Activated naive CD4-positive, alpha-beta T cell treated with anti-CD3 and anti-CD28 coated beads, Interleukin-2, amount 10 ng/mL, durations not matched to agents 7 days and 5 days (primary cell): ENCODE measurements around the gene AANAT.

Experiments
- CTCF ChIA-PET: fragments of 350-600 bp; sonication (Branson Sonifier 250); formaldehyde crosslinking; loops from one replicate; lab custom pipeline; 2021; ENCODE audit warnings: antibody characterized with exemption; lab: Charles Lee
- DNase-seq: peaks from one replicate; pipeline ENCODE4 v3.0.0-alpha.2; 2020
- H3K27ac Mint-ChIP-seq: one replicate; pipeline ENCODE4 v1.8.0; 2021; ENCODE audit warnings: mild to moderate bottlenecking, moderate library complexity, mixed read lengths
- H3K27me3 Mint-ChIP-seq: one replicate; pipeline ENCODE4 v1.8.0; 2021; ENCODE audit warnings: mild to moderate bottlenecking, mixed read lengths
- H3K36me3 Mint-ChIP-seq: one replicate; pipeline ENCODE4 v1.8.0; 2021; ENCODE audit warnings: mixed read lengths
- H3K4me1 Mint-ChIP-seq: one replicate; pipeline ENCODE4 v1.8.0; 2021; ENCODE audit warnings: mixed read lengths
- H3K4me3 Mint-ChIP-seq: one replicate; pipeline ENCODE4 v1.8.0; 2021; ENCODE audit warnings: mild to moderate bottlenecking, moderate library complexity, mixed read lengths
- H3K9me3 Mint-ChIP-seq: one replicate; pipeline ENCODE4 v1.8.0; 2021; ENCODE audit warnings: mixed read lengths

The AANAT gene

GRCh38 chr17:76495663-76496400 lies 28.4 kb downstream of the AANAT start:
- Mint-ChIP-seq H3K9me3 (no peaks in the 10 kb centered on the region), H3K4me3 (no peak overlapping the region), H3K27me3 (no peaks in the 10 kb centered on the region), H3K36me3 (peaks cover 10% of the 10 kb centered on the region), H3K27ac (no peak overlapping the region), H3K4me1 (peaks cover 90% of the 10 kb centered on the region)
- CTCF ChIA-PET = no interaction called here
- no peak for DNase-seq

DNA sequence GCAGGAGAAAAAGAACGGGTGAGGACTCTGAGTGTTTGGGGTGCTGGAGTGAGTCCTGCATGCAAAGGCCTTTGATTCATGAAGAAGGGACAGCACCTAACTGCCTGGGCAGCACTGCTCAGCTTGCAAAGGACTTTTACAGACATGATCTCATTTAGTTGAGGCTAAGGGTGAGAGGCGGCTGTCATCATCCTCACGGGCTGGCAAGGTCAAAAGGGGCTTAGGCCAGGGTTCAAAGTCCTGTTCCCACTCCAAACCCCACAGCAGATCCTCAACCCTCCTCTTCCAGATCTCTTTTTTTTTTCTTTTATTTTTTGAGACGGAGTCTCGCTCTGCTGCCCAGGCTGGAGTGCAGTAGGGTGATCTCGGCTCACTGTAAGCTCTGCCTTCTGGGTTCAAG lies 29.1 kb downstream of the AANAT start:
- peak overlapping the region; percentile 52 for H3K27ac Mint-ChIP-seq
- H3K9me3 Mint-ChIP-seq = no peaks in the 10 kb centered on the region
- no peak overlapping the region for H3K4me3 Mint-ChIP-seq
- peaks cover 86% of the 10 kb centered on the region for H3K4me1 Mint-ChIP-seq
- CTCF ChIA-PET = no interaction called here
- no peak for DNase-seq
- no peaks in the 10 kb centered on the region for H3K27me3 Mint-ChIP-seq
- H3K36me3 Mint-ChIP-seq = peaks cover 10% of the 10 kb centered on the region

DNA sequence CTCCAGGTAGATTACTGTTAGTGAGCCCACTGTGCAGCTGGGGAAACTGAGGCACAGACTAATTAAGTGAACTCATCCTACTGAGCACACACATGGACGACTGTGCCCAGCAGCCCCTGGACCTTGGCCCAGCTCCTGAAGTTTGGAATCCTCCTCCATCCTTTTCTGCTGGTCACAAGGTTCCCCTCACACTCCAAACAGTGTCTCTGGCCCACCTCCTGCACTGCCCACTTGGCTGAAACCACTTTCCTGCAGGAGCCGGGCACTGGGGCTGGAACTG lies 30.2 kb downstream of the AANAT start:
- no peaks in the 10 kb centered on the region for H3K9me3 Mint-ChIP-seq
- no peak overlapping the region for H3K4me3 Mint-ChIP-seq
- no peak for DNase-seq
- peaks cover 86% of the 10 kb centered on the region for H3K4me1 Mint-ChIP-seq
- peaks cover 10% of the 10 kb centered on the region for H3K36me3 Mint-ChIP-seq
- no peaks in the 10 kb centered on the region for H3K27me3 Mint-ChIP-seq
- CTCF ChIA-PET = interaction anchor here (0.6 kb wide), 2 partner anchors 24 to 71 kb away, joined by 3 read pairs; no protein-coding TSS in a partner anchor
- no peak overlapping the region for H3K27ac Mint-ChIP-seq

GRCh38 chr17:76497979-76498875 lies 30.8 kb downstream of the AANAT start:
- H3K4me1 Mint-ChIP-seq = peaks cover 85% of the 10 kb centered on the region
- CTCF ChIA-PET = interaction anchor here (0.6 to 2.0 kb wide), 3 partner anchors 32 to 71 kb away, joined by 3 to 7 read pairs (median 5); partner anchors contain the start of genes AANAT and UBE2O

DNA sequence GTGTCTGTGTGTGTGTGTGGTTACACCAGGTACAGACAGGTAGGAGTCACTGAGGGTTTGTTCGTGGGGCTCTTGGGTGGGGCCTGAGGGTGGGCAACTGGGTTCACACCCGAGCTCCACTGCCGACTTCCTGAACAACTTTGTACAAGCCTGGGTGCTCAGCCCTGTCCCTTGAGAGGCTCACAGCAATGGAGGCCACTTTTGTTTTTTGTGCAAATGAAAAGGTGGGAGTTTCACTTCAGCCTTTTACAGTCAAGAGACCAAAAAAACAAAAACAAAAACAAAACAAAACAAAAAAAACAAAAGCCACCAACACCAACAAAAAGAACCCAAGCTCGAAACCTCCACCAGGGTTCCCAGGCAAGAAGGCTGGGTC lies 31.5 kb downstream of the AANAT start:
- peak overlapping the region; percentile 14 for H3K27ac Mint-ChIP-seq
- H3K4me3 Mint-ChIP-seq = no peak overlapping the region
- peaks cover 78% of the 10 kb centered on the region for H3K4me1 Mint-ChIP-seq

More at GRCh38 chr17:76497979-76498875, 30.8 kb downstream of the AANAT start:
- Mint-ChIP-seq H3K27ac (peak overlapping the region; percentile 45), H3K27me3 (no peaks in the 10 kb centered on the region), H3K36me3 (peaks cover 10% of the 10 kb centered on the region), H3K4me3 (no peak overlapping the region), H3K9me3 (no peaks in the 10 kb centered on the region)
- no peak for DNase-seq

DNA sequence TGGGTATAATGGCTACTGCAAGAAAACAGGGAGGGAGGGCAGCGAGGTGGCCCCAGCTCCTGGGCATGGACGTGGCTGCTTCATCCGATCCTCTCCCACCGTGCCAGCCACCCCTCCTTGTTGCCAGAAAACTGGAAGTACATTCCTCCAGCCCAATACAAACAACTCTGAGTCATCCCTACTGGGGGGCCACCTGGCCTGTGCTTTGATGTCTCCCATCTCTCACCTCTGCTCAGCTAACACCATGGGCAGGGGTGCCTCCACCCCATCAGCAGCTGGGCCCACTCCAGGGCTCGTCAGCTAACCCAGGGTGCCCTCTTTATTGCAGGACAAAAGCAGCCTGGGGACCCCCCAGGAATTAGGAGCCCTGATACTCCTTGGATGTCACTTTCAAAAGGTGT lies 31.9 kb downstream of the AANAT start:
- DNase-seq = no peak
- Mint-ChIP-seq H3K27me3 (peaks cover 3% of the 10 kb centered on the region), H3K27ac (no peak overlapping the region), H3K4me3 (peak overlapping the region; percentile 84), H3K4me1 (peaks cover 77% of the 10 kb centered on the region), H3K36me3 (peaks cover 10% of the 10 kb centered on the region), H3K9me3 (no peaks in the 10 kb centered on the region)
- CTCF ChIA-PET = interaction anchor here (1.8 to 2.0 kb wide), 2 partner anchors 33 to 46 kb away, joined by 5 to 7 read pairs; partner anchors contain the start of genes AANAT and UBE2O

More for the DNA sequence above, 31.5 kb downstream of the AANAT start:
- peaks cover under 1% of the 10 kb centered on the region for H3K27me3 Mint-ChIP-seq
- no peaks in the 10 kb centered on the region for H3K9me3 Mint-ChIP-seq
- CTCF ChIA-PET = interaction anchor here (1.8 to 2.0 kb wide), 2 partner anchors 32 to 45 kb away, joined by 5 to 7 read pairs; partner anchors contain the start of genes AANAT and UBE2O
- no peak for DNase-seq
- H3K36me3 Mint-ChIP-seq = peaks cover 10% of the 10 kb centered on the region

GRCh38 chr17:76500074-76500746 lies 32.8 kb downstream of the AANAT start:
- peak overlapping the region; percentile 84 for H3K4me3 Mint-ChIP-seq
- H3K4me1 Mint-ChIP-seq = peaks cover 68% of the 10 kb centered on the region
- CTCF ChIA-PET = interaction anchor here (1.8 to 2.0 kb wide), 2 partner anchors 34 to 47 kb away, joined by 5 to 7 read pairs; partner anchors contain the start of genes AANAT and UBE2O
- no peaks in the 10 kb centered on the region for H3K9me3 Mint-ChIP-seq
- peak overlapping the region; percentile 60 for H3K27ac Mint-ChIP-seq
- peaks cover 3% of the 10 kb centered on the region for H3K27me3 Mint-ChIP-seq
- H3K36me3 Mint-ChIP-seq = peaks cover 10% of the 10 kb centered on the region
- no peak for DNase-seq

DNA sequence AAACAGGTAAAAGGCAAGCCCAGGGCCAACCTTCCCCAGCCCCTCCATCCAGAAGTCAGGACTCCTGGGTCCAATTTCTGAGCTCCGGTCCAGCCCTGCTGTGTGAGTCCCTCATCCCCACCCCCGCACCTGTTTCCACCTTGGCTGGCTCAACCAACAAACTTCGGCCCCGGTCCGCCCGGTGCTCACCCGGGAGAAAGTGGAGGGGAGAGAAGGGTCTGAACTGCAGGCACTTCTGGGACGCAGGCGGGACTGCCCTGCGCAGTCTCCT lies 33.3 kb downstream of the AANAT start:
- no peak for DNase-seq
- CTCF ChIA-PET = no interaction called here
- Mint-ChIP-seq H3K9me3 (no peaks in the 10 kb centered on the region), H3K27ac (peak overlapping the region; percentile 60), H3K4me3 (peak overlapping the region; percentile 84), H3K4me1 (peaks cover 66% of the 10 kb centered on the region), H3K36me3 (peaks cover 10% of the 10 kb centered on the region), H3K27me3 (peaks cover 3% of the 10 kb centered on the region)

DNA sequence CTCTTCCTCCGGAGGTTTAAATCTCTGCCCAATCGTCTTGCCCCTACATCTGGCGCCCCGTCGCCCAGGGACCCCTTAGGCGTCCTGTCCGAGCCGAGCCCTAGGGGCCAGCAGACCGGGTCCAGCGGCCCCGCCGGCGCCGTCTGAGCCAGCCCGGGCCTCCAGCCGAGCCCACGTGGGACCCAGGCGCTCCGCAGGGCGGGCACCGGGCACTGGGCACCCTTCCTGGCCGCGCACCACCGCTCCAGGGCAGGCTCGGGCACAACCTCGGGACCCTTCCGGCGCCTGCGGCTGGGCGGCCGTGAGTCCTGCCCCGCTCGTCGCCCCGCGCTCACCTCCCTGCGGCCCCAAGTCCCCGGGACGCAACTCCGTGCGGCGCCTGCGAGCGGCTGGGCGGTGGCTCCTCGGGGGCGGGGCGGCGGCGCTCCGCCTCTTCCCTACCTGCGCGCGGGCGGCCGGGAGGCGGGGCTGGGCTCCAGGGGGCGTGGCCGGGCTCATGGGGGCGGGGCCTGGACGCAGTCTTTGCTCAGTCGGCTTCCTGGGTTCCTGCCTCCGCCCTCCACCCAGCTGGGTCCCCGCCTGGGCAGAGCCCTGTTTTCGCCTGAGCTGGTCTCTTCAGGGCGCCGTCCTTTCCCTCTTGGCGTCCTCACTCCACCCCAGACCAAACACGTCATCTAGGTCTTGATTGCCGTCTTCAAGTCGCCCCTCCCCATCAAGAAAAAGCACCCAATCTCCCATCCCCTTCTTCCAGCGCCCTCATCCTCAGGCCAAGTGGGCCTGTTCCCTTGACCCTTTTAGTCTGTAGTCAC lies 33.8 kb downstream of the AANAT start, which contains the start of gene RHBDF2:
TSS of gene RHBDF2 (minus strand) at position 406 of the 809 bp plus-strand sequence. CDS start 19,899 bp downstream, outside the sequence.
- CTCF ChIA-PET = interaction anchor here (1.0 to 2.6 kb wide), 10 partner anchors 8 to 115 kb away, joined by 3 to 21 read pairs (median 4); partner anchors contain the start of gene AANAT
- Mint-ChIP-seq H3K27me3 (peaks cover 7% of the 10 kb centered on the region), H3K9me3 (no peaks in the 10 kb centered on the region), H3K27ac (peak within 1 kb of the TSS; percentile 93), H3K36me3 (peaks cover 10% of the 10 kb centered on the region), H3K4me1 (peaks cover 65% of the 10 kb centered on the region), H3K4me3 (peak within 1 kb of the TSS; percentile 84)
- peak; percentile 97 for DNase-seq

DNA sequence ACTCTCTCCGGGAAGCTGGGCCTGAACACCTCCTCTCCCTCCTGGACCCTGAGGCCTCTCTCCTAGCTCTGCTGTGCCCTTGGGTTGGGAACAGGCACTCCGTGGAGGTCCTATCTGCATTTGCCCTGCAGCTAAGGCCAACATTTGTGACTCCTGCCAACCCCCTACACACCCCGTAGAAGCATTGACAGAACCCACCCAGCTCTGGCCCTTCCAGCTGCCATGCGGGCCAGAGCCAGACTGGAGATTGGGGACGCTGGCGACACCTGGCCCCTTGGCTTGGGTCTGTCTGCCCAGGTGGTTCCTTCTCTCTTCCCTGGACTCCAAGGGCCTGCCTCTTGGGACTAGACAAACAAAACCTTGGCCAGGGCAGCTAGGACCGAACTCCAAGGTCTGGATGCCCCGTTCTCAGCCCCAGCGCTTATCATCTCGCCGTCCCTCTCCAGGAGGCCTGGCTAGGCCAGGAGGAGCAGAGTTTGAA lies 34.5 kb downstream of the AANAT start:
- peaks cover 13% of the 10 kb centered on the region for H3K27me3 Mint-ChIP-seq
- H3K4me1 Mint-ChIP-seq = peaks cover 70% of the 10 kb centered on the region
- no peaks in the 10 kb centered on the region for H3K9me3 Mint-ChIP-seq
- H3K4me3 Mint-ChIP-seq = peak overlapping the region; percentile 84
- H3K27ac Mint-ChIP-seq = peak overlapping the region; percentile 93
- DNase-seq = no peak
- CTCF ChIA-PET = interaction anchor here (1.0 to 2.6 kb wide), 11 partner anchors 9 to 115 kb away, joined by 3 to 21 read pairs (median 4); partner anchors contain the start of gene AANAT
- peaks cover 9% of the 10 kb centered on the region for H3K36me3 Mint-ChIP-seq

DNA sequence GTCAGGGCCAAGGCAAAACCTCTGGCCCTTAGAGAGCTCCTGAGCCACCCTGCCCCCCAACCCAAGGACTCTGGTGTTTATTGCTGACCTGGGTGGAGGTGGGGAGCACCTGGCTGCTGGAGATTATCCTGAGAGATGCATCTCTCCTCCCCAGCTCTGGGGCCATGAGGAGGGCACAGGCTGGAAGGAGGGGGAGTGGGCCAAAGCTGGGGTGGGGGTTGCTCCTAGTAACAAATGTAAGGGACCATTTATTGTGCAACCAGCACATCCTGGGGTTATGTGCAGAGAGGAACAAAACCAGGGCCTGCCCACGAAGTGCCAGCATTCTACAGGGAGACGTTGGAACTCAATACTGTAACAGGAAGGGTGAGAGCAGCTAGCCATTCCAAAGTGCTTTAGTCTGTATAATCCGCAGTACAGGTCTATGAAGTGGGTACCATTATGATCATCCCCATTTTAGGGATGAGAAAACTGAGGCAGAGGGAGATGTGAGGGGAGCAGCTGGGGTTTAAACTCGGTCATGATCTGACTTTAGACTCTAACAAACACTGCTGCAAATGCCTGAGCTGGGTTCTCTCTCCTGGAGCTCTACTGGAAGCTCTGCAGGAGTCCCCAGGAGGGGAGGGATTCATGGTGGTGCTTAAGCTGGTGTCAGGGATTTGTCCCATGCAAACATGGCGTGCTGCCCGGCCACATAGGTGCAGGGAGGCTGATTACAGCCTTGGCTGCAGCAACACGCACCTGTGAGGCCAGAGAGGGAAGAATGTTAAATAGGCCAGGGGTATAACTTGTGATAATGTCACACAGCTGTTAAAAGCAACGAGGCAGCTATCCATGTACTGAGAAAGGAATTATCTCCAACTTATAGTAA lies 35.2 kb downstream of the AANAT start:
- peaks cover 66% of the 10 kb centered on the region for H3K4me1 Mint-ChIP-seq
- CTCF ChIA-PET = interaction anchor here (1.1 to 2.6 kb wide), 11 partner anchors 9 to 116 kb away, joined by 3 to 21 read pairs (median 4); partner anchors contain the start of gene AANAT
- H3K9me3 Mint-ChIP-seq = no peaks in the 10 kb centered on the region
- H3K27me3 Mint-ChIP-seq = peaks cover 16% of the 10 kb centered on the region
- DNase-seq = no peak
- peak overlapping the region; percentile 2 for H3K27ac Mint-ChIP-seq
- peaks cover 2% of the 10 kb centered on the region for H3K36me3 Mint-ChIP-seq
- H3K4me3 Mint-ChIP-seq = no peak overlapping the region

- CTCF ChIA-PET = interaction anchor here (0.8 to 2.6 kb wide), 7 partner anchors 16 to 106 kb away, joined by 3 to 12 read pairs (median 4); no protein-coding TSS in a partner anchor
- Mint-ChIP-seq H3K4me3 (no peak overlapping the region), H3K36me3 (no peaks in the 10 kb centered on the region)
These were observed 36.7 kb downstream of the AANAT start for GRCh38 chr17:76504117-76504516.

More at GRCh38 chr17:76504117-76504516, 36.7 kb downstream of the AANAT start:
- Mint-ChIP-seq H3K9me3 (no peaks in the 10 kb centered on the region), H3K27me3 (peaks cover 31% of the 10 kb centered on the region), H3K4me1 (peaks cover 58% of the 10 kb centered on the region), H3K27ac (no peak overlapping the region)
- no peak for DNase-seq
